ENCODE measurements around the gene ARHGEF12.

ARHGEF12 gene

GRCh38 chr11:120310870-120311269 lies 25.3 kb upstream of the ARHGEF12 start:
- no peak overlapping the region for H2AK5ac ChIP-seq (ENCODE audit: low read length, severe bottlenecking)
- no peaks in the 10 kb centered on the region for H3K79me1 ChIP-seq (replicated peaks; ENCODE audit: low read length, poor library complexity, severe bottlenecking)
- H3K4me1 ChIP-seq (ENCODE audit: control insufficient read depth, insufficient read depth, low read depth, low read length): peaks cover 1% of the 10 kb centered on the region
- H3K9ac ChIP-seq (ENCODE audit: low read length): no peak overlapping the region
- no peak overlapping the region for H2AFZ ChIP-seq (ENCODE audit: low read depth, low read length)
- H3K4me3 ChIP-seq (ENCODE audit: insufficient read depth in 1 of 2, low read depth in 1 of 2, low read length in 2 of 2): no peak overlapping the region
- DNase-seq: no peak
- H4K91ac ChIP-seq (ENCODE audit: low read length): no peak overlapping the region
- H2BK120ac ChIP-seq (ENCODE audit: low read depth, low read length): no peak overlapping the region
- no peak overlapping the region for H4K8ac ChIP-seq (ENCODE audit: low read length)
- H3K4me2 ChIP-seq (ENCODE audit: low read length, poor library complexity, severe bottlenecking): no peak overlapping the region
- H2BK12ac ChIP-seq (ENCODE audit: low read length in 2 of 2): no peak overlapping the region
- no peak overlapping the region for H3K14ac ChIP-seq (ENCODE audit: low read length in 2 of 2)
- H2BK15ac ChIP-seq (ENCODE audit: low read depth, poor library complexity, severe bottlenecking): no peak overlapping the region
- H3K27ac ChIP-seq (ENCODE audit: low read length, poor library complexity, severe bottlenecking): no peak overlapping the region
- H2BK5ac ChIP-seq (ENCODE audit: low read depth, low read length, poor library complexity, severe bottlenecking): no peak overlapping the region
- H3K36me3 ChIP-seq (ENCODE audit: control insufficient read depth in 1 of 2, insufficient read depth in 2 of 2, low read depth in 1 of 2, low read length in 2 of 2): no peaks in the 10 kb centered on the region
- no peak overlapping the region for H3K18ac ChIP-seq (ENCODE audit: low read depth in 1 of 2, low read length in 2 of 2)
- H3K27me3 ChIP-seq (ENCODE audit: control insufficient read depth in 1 of 2, insufficient read depth in 1 of 2, low read length in 2 of 2): peaks cover 0 to 26% of the 10 kb centered on the region in 2 experiments
- H3K23ac ChIP-seq (ENCODE audit: low read length in 2 of 2): no peak overlapping the region
- WGBS: 79% methylated on average over 3 of the region's 3 CpGs
- H3K9me3 ChIP-seq (ENCODE audit: control insufficient read depth, low read length): no peaks in the 10 kb centered on the region
- no peak overlapping the region for H3K4ac ChIP-seq (ENCODE audit: low read depth in 1 of 2, low read length in 2 of 2)

- H3K4ac ChIP-seq (ENCODE audit: low read depth in 1 of 2, low read length in 2 of 2): no peak overlapping the region
- no peaks in the 10 kb centered on the region for H3K36me3 ChIP-seq (ENCODE audit: control insufficient read depth in 1 of 2, insufficient read depth in 2 of 2, low read depth in 1 of 2, low read length in 2 of 2)
- H3K4me3 ChIP-seq (ENCODE audit: insufficient read depth in 1 of 2, low read depth in 1 of 2, low read length in 2 of 2): no peak overlapping the region
- WGBS: 78% methylated on average over 3 of the region's 3 CpGs
- no peak overlapping the region for H2AFZ ChIP-seq (ENCODE audit: low read depth, low read length)
- no peak overlapping the region for H2BK12ac ChIP-seq (ENCODE audit: low read length in 2 of 2)
- no peaks in the 10 kb centered on the region for H3K79me1 ChIP-seq (replicated peaks; ENCODE audit: low read length, poor library complexity, severe bottlenecking)
- H2AK5ac ChIP-seq (ENCODE audit: low read length, severe bottlenecking): no peak overlapping the region
- H2BK15ac ChIP-seq (ENCODE audit: low read depth, poor library complexity, severe bottlenecking): no peak overlapping the region
- no peak overlapping the region for H3K18ac ChIP-seq (ENCODE audit: low read depth in 1 of 2, low read length in 2 of 2)
- H4K8ac ChIP-seq (ENCODE audit: low read length): no peak overlapping the region
- H3K14ac ChIP-seq (ENCODE audit: low read length in 2 of 2): no peak overlapping the region
- H3K9ac ChIP-seq (ENCODE audit: low read length): no peak overlapping the region
- no peak overlapping the region for H3K27ac ChIP-seq (ENCODE audit: low read length, poor library complexity, severe bottlenecking)
- H3K23ac ChIP-seq (ENCODE audit: low read length in 2 of 2): no peak overlapping the region
- H2BK5ac ChIP-seq (ENCODE audit: low read depth, low read length, poor library complexity, severe bottlenecking): no peak overlapping the region
- no peaks in the 10 kb centered on the region for H3K4me1 ChIP-seq (ENCODE audit: control insufficient read depth, insufficient read depth, low read depth, low read length)
- H4K91ac ChIP-seq (ENCODE audit: low read length): no peak overlapping the region
- DNase-seq: no peak
- no peaks in the 10 kb centered on the region for H3K9me3 ChIP-seq (ENCODE audit: control insufficient read depth, low read length)
- H3K27me3 ChIP-seq (ENCODE audit: control insufficient read depth in 1 of 2, insufficient read depth in 1 of 2, low read length in 2 of 2): peaks cover 0 to 42% of the 10 kb centered on the region in 2 experiments
- H3K4me2 ChIP-seq (ENCODE audit: low read length, poor library complexity, severe bottlenecking): no peak overlapping the region
- H2BK120ac ChIP-seq (ENCODE audit: low read depth, low read length): no peak overlapping the region
Measured at GRCh38 chr11:120314861-120315260, 21.4 kb upstream of the ARHGEF12 start.

GRCh38 chr11:120316880-120317688 lies 19.1 kb upstream of the ARHGEF12 start:
- H2AFZ ChIP-seq (ENCODE audit: low read depth, low read length): no peak overlapping the region
- WGBS: 34% methylated on average over 8 of the region's 8 CpGs
- H3K18ac ChIP-seq (ENCODE audit: low read depth in 1 of 2, low read length in 2 of 2): no peak overlapping the region
- no peak overlapping the region for H2BK12ac ChIP-seq (ENCODE audit: low read length in 2 of 2)
- H3K4me2 ChIP-seq (ENCODE audit: low read length, poor library complexity, severe bottlenecking): no peak overlapping the region
- peak; percentile 56 for DNase-seq
- no peak overlapping the region for H3K23ac ChIP-seq (ENCODE audit: low read length in 2 of 2)
- no peaks in the 10 kb centered on the region for H3K4me1 ChIP-seq (ENCODE audit: control insufficient read depth, insufficient read depth, low read depth, low read length)
- H3K79me1 ChIP-seq (replicated peaks; ENCODE audit: low read length, poor library complexity, severe bottlenecking): no peaks in the 10 kb centered on the region
- no peaks in the 10 kb centered on the region for H3K36me3 ChIP-seq (ENCODE audit: control insufficient read depth in 1 of 2, insufficient read depth in 2 of 2, low read depth in 1 of 2, low read length in 2 of 2)
- no peak overlapping the region for H2BK120ac ChIP-seq (ENCODE audit: low read depth, low read length)
- H4K8ac ChIP-seq (ENCODE audit: low read length): no peak overlapping the region
- peak overlapping the region in 1 of 2 experiments; percentile 53 for H3K4me3 ChIP-seq (ENCODE audit: insufficient read depth in 1 of 2, low read depth in 1 of 2, low read length in 2 of 2)
- peak overlapping the region; percentile 63 for H3K9ac ChIP-seq (ENCODE audit: low read length)
- H3K27me3 ChIP-seq (ENCODE audit: control insufficient read depth in 1 of 2, insufficient read depth in 1 of 2, low read length in 2 of 2): peaks cover 0 to 23% of the 10 kb centered on the region in 2 experiments
- H2AK5ac ChIP-seq (ENCODE audit: low read length, severe bottlenecking): no peak overlapping the region
- no peak overlapping the region for H3K14ac ChIP-seq (ENCODE audit: low read length in 2 of 2)
- no peaks in the 10 kb centered on the region for H3K9me3 ChIP-seq (ENCODE audit: control insufficient read depth, low read length)
- H2BK5ac ChIP-seq (ENCODE audit: low read depth, low read length, poor library complexity, severe bottlenecking): no peak overlapping the region
- no peak overlapping the region for H3K27ac ChIP-seq (ENCODE audit: low read length, poor library complexity, severe bottlenecking)
- no peak overlapping the region for H3K4ac ChIP-seq (ENCODE audit: low read depth in 1 of 2, low read length in 2 of 2)
- H4K91ac ChIP-seq (ENCODE audit: low read length): no peak overlapping the region
- H2BK15ac ChIP-seq (ENCODE audit: low read depth, poor library complexity, severe bottlenecking): no peak overlapping the region

- no peak overlapping the region for H4K8ac ChIP-seq (ENCODE audit: low read length)
- no peak overlapping the region for H2BK120ac ChIP-seq (ENCODE audit: low read depth, low read length)
- H4K91ac ChIP-seq (ENCODE audit: low read length): no peak overlapping the region
- no peak for DNase-seq
- H3K23ac ChIP-seq (ENCODE audit: low read length in 2 of 2): no peak overlapping the region
- H3K9ac ChIP-seq (ENCODE audit: low read length): peak overlapping the region; percentile 63
- no peak overlapping the region for H2AFZ ChIP-seq (ENCODE audit: low read depth, low read length)
- H3K14ac ChIP-seq (ENCODE audit: low read length in 2 of 2): no peak overlapping the region
- H3K4me1 ChIP-seq (ENCODE audit: control insufficient read depth, insufficient read depth, low read depth, low read length): no peaks in the 10 kb centered on the region
- no peak overlapping the region for H2BK12ac ChIP-seq (ENCODE audit: low read length in 2 of 2)
- H3K4me3 ChIP-seq (ENCODE audit: insufficient read depth in 1 of 2, low read depth in 1 of 2, low read length in 2 of 2): no peak overlapping the region
- WGBS: 98% methylated on average over 8 of the region's 10 CpGs
- H2BK5ac ChIP-seq (ENCODE audit: low read depth, low read length, poor library complexity, severe bottlenecking): no peak overlapping the region
- no peak overlapping the region for H3K4ac ChIP-seq (ENCODE audit: low read depth in 1 of 2, low read length in 2 of 2)
- no peak overlapping the region for H2BK15ac ChIP-seq (ENCODE audit: low read depth, poor library complexity, severe bottlenecking)
- H3K27me3 ChIP-seq (ENCODE audit: control insufficient read depth in 1 of 2, insufficient read depth in 1 of 2, low read length in 2 of 2): peaks cover 0 to 23% of the 10 kb centered on the region in 2 experiments
- H3K4me2 ChIP-seq (ENCODE audit: low read length, poor library complexity, severe bottlenecking): no peak overlapping the region
- no peaks in the 10 kb centered on the region for H3K36me3 ChIP-seq (ENCODE audit: control insufficient read depth in 1 of 2, insufficient read depth in 2 of 2, low read depth in 1 of 2, low read length in 2 of 2)
- H3K27ac ChIP-seq (ENCODE audit: low read length, poor library complexity, severe bottlenecking): no peak overlapping the region
- H3K79me1 ChIP-seq (replicated peaks; ENCODE audit: low read length, poor library complexity, severe bottlenecking): no peaks in the 10 kb centered on the region
- H3K18ac ChIP-seq (ENCODE audit: low read depth in 1 of 2, low read length in 2 of 2): no peak overlapping the region
- no peaks in the 10 kb centered on the region for H3K9me3 ChIP-seq (ENCODE audit: control insufficient read depth, low read length)
- H2AK5ac ChIP-seq (ENCODE audit: low read length, severe bottlenecking): no peak overlapping the region
Measured at GRCh38 chr11:120317689-120318480, 18.3 kb upstream of the ARHGEF12 start.

Data from mesenchymal stem cell (in vitro differentiated cells and primary cell).